Activated CD4-positive, alpha-beta T cell treated with anti-CD3 and anti-CD28 coated beads for 48 hours (primary cell): ENCODE data around the gene MFAP1.
"Not testable (repeated sequence)": the region's sequence is repeated elsewhere in the genome, so short reads cannot be mapped to it uniquely, and the experiment has no call there.

ENCODE experiments used
- DNase-seq: peaks from one replicate; pipeline ENCODE4 v3.0.0-alpha.2; 2020

Gene MFAP1

DNA sequence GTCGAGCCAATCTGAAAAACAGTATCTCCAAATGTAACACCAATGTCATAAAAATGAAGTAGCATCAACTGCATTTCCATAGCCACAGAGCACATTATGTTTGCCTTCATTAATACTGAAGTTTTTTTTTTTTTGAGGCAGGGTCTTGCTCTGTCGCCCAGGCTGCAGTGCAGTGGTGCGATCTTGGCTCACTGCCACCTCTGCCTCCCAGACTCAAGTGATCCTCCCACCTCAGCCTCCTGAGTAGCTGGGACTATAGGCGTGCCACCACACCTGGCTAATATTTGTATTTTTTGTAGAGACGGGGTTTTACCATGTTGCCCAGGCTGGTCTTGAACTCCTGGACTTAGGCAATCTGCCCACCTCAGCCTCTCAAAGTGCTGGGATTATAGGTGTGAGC is 9.4 kb downstream of the MFAP1 start:
- not testable (repeated sequence) for DNase-seq

DNA sequence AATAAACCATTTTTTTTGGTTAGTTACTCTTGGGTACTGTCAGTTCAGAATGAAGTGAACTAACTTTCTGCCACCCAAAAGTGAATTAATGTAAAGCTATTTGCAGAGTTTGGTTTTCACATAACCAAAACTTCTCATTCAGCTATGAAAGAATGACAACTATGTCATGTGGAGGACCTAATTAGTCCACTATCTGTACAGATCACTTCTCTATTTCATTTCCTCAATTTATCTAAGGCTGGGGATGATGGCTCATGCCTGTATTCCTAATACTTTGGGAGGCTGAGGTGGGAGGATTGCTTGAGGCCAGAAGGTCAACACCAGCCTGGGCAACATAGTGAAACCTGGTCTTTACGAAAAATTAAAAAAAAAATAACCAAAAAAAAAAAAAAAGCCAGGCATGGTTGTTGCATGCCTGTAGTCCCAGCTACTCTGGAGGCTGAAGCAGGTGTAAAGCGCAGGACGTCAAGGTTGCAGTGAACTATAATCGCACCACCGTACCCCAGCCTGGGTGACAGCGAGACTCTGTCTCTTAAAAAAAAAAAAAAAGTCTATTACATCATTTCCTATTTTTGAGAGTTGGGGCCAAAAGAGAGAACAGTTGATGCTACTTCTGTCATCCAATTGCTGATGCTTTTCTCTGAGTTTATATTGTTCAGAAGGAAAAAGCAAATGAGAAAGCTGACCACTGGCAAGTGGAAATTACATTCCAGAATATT is 15.4 kb downstream of the MFAP1 start:
- DNase-seq = no peak

DNA sequence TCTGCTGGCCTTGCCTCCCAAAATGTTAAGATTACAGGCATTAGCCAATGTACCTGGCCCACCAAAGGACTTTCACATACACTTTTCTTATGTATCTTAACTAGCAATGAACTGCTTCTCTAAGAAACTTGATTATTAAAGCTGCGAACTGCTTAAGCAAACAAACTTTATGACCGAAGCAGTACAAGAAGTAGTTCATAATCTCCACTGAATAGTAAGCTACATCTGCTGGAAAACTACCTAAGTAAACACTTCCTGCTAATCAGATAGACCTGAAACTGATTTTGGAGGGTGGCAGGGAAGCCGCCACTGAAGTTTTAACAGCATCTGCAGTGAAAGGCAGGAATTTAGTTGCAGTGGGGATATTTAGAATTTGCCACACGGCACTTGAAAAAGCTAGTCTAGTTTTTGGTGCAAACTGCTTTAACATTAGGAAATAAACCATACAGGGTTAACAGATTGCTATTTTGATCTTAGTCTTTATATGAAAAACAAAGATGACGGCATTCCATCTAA is 16.0 kb downstream of the MFAP1 start:
- DNase-seq = no peak

DNA sequence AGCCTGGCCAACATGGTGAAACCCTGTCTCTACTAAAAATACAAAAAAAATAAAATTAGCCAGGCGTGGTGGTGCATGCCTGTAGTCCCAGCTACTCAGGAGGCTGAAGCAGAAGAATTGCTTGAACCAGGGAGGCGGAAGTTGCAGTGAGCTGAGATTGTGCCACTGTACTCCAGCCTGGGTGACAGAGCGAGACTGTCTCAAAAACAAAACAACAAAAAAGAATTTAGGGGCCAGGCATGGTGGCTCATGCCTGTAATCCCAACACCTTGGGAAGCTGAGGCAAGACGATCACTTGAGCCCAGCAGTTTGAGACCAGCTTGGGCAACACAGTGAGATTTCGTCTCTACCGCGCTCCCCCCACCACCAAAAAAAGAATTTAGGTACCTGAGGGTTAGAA is 21.8 kb downstream of the MFAP1 start:
- not testable (repeated sequence) for DNase-seq

DNA sequence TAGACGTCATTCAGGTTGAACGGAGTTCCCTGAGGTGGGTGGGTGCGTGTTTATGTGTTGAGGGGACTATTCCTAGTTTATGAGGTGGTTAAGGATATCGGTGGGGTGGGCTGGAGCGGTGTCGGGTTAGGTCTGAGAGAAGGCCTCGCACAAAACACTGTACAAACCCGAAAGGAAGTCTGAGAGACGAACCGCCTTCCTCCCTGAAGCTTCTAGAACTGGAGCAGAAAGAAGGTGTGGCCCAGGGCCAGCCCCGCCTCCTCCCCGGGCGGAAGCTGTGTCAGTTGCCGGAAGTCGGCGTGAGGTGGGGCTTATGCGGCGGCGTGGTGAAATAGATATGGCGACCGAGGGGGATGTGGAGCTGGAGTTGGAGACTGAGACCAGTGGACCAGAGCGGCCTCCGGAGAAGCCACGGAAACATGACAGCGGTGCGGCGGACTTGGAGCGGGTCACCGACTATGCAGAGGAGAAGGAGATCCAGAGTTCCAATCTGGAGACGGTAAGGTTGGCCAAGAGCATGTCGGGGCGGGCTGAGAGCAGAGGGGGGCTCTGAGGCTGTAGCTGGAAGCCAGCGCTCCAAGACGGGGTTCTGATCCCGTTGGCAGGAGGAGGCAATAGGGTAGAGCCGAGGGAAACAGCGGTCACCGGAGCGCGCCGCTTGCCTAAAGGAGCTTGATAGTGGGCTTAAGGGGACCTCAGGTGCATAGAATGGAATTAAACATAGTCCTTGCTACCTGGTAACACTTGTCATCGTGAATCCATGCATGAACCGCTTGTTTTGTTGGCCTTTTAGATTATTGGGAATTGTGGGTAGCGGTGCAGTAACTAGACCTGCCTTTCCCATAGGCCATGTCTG is 24.0 kb downstream of the MFAP1 start, which contains the start of gene HYPK:
Gene HYPK, plus strand, starts transcription at position 314 of the 856 bp plus-strand sequence. Its CDS starts 24 bp downstream, at position 338.
- DNase-seq = peak; percentile 94

DNA sequence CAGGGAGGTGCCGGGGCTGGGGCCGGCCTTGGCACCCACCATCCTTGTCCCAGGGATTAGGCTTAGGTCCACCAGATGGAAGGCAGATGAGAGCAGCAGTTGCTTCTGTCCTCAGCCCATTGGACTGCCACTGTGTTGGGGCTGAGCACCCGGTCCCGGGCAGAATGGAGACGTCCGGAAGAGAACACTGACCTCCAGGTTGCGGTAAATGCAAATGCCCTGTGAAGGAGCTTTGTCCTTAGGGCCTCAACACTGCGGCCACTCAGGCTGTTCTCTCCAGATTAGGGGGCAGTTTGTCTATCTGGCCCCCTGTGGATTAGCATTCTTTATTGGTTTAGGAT is 24.6 kb downstream of the MFAP1 start, which contains the start of gene SERINC4:
Gene SERINC4, minus strand, starts transcription at position 276 of the 341 bp plus-strand sequence. Its CDS starts 234 bp downstream, at position 42.
- DNase-seq = no peak

DNA sequence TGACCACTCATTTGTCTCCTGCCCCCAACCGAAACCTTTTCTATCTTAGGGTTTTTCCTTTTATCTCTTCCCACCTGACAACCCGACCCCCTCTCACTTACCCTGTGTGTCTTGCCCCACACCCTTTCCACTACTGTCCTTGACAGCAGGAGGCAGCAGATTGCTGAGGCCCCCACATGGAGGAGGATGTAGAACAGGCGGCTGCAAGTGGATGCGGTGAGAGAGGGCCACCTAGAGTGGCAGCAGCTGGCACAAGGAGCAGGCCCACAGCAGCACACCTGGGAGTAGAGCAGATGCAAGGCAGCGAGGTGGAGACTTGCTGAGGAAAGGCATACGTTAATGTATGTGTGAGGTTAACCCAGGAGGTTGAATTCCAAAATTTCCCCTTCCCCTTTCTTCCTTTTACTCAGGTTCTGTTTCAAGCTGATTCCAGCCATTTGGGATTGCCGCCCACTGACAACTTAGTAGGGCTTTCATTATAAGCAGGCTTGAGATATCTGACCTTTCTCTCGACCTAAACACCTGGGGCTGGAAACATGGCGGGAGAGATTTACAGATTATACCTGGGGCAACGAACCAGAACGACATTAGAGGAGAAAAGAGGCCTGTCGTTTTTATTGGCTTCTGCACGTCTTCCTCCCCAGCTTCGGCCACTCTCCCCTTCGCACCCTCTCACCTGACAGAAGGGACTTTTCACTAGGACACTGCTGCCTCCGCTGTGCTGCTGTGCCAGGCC is 25.1 kb downstream of the MFAP1 start:
- no peak for DNase-seq

DNA sequence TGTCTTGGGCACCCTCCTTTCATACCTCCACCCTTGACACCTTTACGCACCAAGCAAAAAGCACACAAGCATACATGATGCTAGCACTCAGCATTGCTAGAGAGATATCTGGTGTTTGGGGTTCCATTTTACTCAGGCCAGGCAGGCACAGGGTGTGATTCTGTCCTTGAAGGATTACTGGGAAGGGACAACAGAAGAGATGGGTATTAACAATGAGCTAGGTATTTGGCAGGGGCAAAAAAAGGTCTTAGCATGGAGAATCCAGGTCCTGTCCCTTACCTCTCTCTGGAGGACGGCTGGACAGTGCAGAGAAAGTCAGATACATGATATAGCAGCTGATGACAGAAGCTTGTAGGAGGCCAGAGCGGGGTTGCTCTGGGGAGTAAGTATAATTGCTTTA is 27.9 kb downstream of the MFAP1 start:
- DNase-seq = no peak

DNA sequence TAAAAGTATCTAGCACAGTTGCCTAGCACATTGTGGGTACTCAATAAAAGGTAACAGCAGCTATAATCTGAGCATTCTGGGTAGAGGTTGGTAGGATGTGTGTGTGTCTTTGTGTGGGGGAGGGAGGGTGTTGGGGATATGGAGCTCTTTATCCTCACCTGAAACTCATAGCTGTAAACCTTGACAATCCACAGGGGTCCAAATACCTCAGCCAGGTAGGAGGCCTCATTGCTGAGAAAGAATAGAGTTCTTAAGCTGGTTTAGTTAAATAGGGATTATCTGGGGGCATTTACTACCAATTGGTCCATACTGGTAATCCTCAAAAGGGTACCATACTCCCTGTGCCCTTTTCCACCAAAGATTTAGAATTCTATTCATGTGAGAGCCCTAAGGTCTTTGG is 28.5 kb downstream of the MFAP1 start:
- no peak for DNase-seq

DNA sequence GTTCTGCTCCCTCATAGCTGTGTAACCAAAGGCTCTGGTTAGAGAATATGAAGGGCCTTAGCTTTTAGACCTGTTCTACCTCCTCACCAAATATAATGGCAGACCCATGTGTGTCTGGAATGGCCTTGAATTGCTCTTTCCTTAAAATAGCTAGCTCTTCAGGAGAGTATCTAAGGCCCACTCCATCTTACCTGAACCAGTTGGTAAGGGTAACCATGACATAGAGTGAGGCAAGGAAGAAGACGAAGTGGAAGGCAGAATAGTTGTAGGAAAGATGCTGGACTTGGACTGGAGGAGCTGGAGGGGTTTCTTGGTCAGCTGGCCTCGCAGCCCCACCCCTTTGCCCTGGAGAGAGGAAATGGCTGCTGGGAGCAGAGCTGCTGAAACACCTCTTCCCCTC is 29.3 kb downstream of the MFAP1 start:
- DNase-seq = no peak

DNA sequence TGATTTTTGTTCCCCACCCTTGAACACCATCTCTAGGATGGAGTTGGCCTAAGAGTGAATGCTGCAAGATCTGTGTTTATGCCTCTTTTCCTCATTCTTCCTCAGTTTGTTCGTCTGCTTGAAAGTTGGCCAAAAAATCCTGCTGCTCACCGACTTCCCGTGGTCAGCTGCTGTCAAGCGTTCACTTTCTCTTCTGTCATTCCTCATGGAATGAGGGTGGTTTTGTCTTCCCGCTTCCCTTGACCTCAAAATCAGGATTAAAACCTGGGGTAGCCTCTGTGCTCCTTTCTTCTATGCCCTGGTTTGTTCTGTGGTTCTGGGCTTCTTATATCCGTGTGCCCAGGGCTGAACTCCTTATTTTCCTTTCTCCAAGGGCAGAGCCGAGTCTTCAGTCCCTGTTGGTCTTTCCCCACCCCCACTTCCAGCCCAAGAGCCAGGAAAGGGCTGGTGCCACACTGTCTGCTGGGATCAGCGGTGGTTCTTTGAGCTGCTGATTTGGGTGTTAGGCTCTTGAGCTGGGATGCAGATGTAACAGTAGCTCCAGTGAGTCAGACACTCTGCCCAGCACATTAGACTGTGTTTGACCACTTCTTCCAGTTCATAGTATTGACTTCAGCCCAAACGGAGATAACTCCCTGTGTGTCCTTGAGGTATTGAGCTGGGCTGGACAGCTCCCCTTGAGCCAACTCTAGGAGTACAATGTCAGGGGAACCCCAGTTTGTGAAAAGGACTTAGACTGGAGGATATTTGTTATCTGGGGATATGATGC is 30.0 kb downstream of the MFAP1 start:
- DNase-seq = no peak

DNA sequence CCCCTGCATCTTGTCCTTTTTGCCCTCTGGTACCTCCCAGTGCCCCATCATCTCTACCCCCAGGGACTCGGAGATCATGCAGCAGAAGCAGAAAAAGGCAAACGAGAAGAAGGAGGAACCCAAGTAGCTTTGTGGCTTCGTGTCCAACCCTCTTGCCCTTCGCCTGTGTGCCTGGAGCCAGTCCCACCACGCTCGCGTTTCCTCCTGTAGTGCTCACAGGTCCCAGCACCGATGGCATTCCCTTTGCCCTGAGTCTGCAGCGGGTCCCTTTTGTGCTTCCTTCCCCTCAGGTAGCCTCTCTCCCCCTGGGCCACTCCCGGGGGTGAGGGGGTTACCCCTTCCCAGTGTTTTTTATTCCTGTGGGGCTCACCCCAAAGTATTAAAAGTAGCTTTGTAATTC is 30.8 kb downstream of the MFAP1 start:
- no peak for DNase-seq

DNA sequence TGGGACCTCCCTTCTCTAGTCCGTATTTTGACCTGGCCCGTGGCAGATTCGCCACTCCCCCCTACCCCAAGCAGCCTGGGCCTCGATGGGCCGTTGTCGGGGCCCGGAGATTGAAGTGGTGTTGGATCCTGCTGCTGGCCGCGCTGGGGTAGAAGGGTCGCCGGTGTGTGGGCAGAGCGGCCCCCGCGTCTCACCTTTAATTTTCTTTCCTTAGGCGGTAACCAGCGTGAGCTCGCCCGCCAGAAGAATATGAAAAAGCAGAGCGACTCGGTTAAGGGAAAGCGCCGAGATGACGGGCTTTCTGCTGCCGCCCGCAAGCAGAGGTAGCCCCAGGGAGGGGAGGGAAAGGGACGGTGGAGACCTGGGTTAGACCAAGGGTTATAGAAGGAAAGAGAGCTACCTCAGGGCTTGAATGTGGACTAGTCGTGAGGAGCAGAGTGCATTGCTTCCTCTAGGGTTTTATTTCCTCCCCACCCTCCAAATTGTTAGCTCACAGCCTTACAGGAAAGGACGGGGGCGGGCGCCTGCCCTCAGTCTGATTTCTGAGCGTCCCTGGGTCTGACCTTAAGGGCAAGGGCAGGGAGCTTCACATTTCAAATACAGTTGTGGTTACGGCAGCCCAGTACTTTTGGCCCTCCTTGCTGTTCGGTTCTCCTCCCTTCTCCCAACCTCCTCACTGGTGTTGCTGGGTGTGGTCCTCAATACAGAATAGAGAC is 31.6 kb downstream of the MFAP1 start:
- DNase-seq = peak; percentile 41

DNA sequence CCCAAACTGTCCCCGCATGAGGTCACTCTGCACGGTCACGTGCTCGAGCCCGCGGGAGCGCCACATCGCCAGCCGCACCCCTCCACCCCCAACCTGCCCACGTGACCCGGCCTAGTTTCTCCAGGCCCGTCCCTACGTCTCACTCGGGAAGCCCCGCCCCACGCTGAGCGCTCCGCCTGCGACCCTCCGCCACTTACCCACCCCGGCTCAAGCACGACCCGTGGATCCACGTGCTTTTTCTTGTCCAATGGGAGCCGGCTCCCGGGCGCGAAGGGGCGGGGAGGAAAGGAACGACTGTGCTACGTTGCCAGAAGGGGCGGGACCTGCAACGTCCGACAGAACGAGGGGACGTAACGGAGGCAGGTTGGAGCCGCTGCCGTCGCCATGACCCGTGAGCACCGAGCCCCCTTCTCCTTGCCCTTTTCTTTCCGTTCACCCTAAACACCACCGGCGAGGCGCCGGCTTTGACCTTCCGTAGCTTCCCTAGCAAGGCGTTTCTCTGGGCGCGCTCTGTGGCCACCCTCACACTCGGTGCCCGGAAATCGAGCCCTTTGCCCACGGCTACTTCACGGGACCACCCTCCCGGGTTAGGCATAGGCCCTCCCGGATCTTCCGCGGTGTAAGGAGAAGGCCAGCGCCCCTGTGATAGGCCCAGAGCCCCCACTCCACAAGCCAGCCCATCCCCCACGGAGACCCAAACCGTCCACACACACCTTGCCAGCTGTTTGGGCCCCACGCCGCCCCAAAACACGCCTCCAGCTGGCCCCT is 32.3 kb downstream of the MFAP1 start, which contains the start of gene SERF2:
Gene SERF2, plus strand, starts transcription at position 328 of the 768 bp plus-strand sequence. Its CDS starts 57 bp downstream, at position 385.
- DNase-seq = peak; percentile 100

DNA sequence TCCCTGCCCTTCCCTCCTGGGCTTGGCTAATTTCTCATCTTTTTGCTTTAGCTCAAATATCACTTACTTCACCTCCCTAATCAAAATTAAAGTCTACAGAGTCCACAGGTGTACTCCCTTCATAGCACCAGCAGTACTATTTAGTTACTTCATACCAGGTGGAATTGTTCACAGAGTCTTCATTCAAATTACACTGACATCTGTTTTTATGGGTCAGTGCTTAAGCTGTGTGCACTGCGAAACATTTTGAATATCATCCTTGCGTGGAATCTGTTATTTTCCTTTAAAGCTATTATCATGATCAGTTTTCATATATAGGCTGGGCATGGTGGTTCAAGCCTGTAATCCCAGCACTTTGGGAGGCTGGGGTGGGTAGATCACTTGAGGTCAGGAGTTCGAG is 35.1 kb downstream of the MFAP1 start:
- DNase-seq = no peak

DNA sequence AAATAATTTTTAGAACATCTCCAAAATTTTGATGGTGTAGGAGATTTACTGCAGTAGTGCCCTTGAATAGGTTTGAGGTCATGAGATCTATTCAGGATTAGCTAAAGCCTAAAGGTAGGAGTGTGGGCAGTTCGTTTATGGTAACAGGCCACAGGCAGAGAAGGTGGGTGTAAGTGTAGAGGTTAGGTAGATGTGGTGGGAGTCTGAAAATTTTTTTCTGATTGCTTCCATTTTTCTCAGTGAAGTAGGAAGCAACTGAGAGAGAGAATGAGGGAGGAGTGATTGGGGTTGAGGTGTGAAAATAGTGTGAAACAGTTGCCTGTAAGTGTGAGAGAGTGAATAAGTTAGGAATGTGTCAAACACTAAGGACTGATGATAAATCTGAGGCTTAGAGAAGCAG is 45.5 kb downstream of the MFAP1 start:
- no peak for DNase-seq

DNA sequence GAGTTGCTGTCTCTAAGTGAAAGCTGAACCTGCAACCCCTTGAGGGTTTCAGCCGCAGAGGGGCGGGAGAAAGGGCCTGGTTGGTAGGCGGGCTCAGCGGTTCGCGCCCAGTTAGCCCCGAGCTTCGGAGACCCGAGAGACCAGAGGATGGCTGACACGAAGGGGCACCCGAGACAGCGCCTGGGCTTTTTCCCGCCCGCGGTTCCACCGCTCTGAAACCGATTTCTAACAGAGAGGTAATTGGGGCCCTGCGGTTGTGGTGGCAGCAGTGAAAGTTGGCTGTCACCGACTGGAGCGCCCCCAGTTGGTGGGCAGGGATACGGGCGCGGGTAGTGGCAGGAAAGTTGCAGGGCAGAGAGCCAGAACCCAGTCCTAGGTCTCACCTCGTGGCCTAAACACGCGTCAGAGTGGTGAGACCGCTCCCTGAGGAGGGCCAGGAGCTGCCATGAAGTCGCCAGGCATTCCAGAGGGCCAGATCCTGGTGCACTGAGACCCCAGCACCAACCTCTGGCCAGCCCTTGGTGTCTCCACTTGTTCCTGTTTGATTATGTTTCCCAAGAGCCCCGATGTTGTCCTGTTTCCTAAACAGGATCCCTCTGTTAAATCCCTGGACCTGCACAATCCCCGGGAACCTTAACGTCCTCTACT is 47.1 kb downstream of the MFAP1 start:
- DNase-seq = peak; percentile 94

DNA sequence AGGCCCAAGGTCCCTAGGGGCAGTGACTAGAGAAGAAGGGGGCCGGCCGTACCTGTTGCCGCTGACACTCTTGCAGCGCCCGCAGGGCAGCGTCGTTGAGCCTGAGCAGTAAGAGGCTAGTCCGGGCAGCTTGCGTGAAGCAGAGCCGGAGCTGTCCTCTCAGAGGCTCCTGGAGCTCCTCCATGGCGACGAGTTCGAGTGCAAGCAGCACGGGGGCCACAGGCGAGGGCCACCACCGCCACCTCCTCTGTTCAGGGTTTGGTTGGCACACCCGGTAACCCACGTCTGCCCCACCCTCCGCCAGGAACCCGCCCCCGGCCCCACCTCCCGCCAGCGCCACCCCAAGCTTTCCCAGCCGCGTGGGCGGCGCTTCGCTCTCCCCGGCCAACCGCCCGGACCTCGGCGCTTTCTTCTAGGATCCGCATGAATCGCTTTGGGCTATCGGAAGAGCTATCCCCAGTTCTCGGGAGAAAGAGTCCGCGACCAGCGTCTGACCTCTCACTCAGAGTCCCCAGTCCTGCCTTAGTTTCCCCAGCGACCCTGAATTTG is 47.7 kb downstream of the MFAP1 start, which contains the start of gene ELL3:
Gene ELL3, minus strand, starts transcription at position 249 of the 549 bp plus-strand sequence. Its CDS starts 65 bp downstream, at position 184.
- peak; percentile 83 for DNase-seq

DNA sequence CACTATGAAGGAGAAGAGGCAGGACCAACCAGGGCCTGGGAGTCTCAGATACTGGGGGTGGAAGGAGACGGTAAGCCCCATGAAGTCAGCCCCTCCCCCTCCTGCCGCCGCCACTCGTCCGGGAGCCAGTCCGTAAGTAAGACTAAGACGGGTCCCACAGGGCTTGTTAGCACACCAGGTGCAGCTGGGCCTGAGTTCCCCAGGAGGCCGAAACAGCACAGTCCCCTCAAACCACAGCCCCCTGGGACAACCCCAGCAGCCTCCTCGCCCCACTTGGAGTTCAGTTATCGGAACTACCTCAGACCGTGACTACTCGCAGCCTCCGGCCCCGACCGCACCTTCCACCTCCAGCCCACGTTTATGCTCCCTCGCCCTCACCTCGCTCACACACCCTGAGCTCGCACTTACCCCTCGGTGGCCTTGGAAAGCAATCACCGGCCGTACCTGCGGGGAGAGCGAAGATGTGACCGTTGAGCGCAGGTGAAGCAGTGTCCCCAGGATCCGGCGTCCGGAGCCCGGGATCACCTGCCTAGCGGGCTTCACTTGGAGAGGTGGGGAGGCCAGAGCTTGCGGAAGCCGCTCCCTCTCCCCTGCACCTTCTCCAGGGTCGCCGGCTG is 48.3 kb downstream of the MFAP1 start:
- peak; percentile 39 for DNase-seq
